GM18873 (cell line): ENCODE data around the gene ANKRD34B.

Experiments used
- ATAC-seq: cut with Tn5 transposase; IDR thresholded peaks from one replicate; pipeline ENCODE4 v1.9.1; 2021; ENCODE audit warnings: mild to moderate bottlenecking, moderate library complexity, moderate number of reproducible peaks; ENCODE audit not compliant: unreplicated experiment, low FRiP score

The ANKRD34B gene

GRCh38 chr5:80573062-80573461 lies 3.0 kb upstream of the ANKRD34B start:
- ATAC-seq: no peak

- no peak for ATAC-seq
Measured at GRCh38 chr5:80569086-80569960, 757 bp downstream of the ANKRD34B start.

DNA sequence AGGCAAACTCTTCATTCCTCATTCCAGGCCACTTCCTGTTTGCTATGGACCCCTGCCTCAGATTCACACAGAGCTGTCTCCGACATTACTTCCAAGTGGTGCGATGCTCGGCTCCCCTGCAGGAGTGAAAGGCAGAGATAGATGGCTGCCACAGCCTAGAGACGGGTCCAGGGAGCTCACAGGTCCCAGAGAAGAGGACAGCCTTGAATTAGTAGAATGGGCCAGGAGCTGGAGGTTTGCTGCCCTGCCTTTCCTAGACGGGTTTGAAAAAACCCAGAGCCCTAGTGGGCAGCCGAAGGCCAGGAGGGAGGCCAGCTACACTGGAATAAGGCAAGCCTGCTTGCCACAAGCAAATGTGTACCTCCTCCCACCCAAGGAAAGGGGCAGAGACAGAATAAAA lies 1.8 kb downstream of the ANKRD34B start:
- ATAC-seq: no peak

- ATAC-seq: no peak
Measured at GRCh38 chr5:80566711-80567259, 3.3 kb downstream of the ANKRD34B start.

- no peak for ATAC-seq
Measured at GRCh38 chr5:80565330-80565729, 4.8 kb downstream of the ANKRD34B start.

DNA sequence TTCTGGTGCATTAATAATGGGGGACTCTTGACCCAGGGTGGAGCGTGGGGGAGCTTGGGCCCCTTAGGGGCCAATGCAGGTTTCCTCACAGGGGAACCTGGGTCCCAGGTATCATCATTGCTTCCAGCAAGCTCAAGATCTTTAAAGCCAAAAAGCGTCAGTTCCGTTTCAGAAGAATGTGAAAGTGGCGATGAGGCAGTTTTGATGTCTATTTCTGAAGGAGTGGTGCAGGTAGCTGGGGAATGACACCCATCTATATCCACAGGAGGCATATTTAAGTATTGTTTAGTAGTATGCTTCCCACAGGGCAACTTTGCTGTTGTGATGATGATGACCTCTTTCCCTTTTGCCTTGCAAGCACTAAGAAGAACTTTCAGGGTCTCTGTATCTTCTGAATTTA lies 10.8 kb downstream of the ANKRD34B start:
- ATAC-seq: no peak

GRCh38 chr5:80555099-80555498 lies 15.0 kb downstream of the ANKRD34B start:
- no peak for ATAC-seq

DNA sequence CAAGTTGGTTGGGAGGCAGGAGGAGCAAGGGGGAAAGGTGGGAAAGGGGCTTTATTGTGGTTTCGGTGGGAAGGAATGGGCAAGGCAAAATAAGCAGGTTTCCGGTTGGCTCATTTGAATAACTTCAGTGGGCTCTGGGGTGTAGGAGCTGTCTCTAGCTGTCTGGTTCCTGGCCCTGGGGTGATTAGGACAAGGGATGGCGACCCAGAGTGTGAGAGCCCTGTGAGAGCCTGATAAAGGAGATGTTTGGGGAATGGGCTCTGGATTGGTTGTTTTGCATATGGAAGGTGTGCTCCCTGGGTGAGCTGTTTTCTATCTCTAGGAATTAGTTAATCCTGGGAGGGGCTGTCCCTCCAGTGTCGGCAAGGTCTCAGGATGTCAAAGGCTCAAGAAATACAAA lies 15.4 kb downstream of the ANKRD34B start:
- no peak for ATAC-seq

- no peak for ATAC-seq
Measured at GRCh38 chr5:80541392-80541791, 28.7 kb downstream of the ANKRD34B start.

GRCh38 chr5:80540691-80541090 lies 29.4 kb downstream of the ANKRD34B start:
- no peak for ATAC-seq

DNA sequence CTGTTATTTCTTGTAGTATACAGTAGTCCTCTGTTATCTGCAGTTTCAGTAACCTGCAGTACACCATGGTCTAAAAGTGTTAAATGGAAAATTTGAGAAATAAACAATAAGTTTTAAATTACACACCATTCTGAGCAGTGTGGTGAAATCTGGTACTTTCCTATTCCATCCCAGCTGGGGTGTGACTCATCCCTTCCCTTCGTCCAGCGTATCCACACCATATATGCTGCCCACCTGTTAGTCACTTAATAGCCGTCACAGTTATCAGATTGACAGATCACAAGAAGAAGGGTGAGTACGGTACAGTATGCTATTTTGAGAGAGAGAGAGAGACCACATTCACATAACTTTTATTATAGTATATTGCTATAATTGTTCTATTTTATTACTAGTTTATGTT lies 53.3 kb downstream of the ANKRD34B start:
- ATAC-seq: no peak

- no peak for ATAC-seq
Measured at GRCh38 chr5:80509362-80509761, 60.7 kb downstream of the ANKRD34B start.

GRCh38 chr5:80508844-80509243 lies 61.2 kb downstream of the ANKRD34B start:
- no peak for ATAC-seq

GRCh38 chr5:80507663-80508062 lies 62.4 kb downstream of the ANKRD34B start:
- no peak for ATAC-seq
